SH-SY5Y (cell line): ENCODE measurements around the gene CEACAM3.

Experiments used
- GATA2 ChIP-seq: IDR thresholded peaks from 2 replicates; pipeline ENCODE4 v1.6.1; 2011; ENCODE audit warnings: mild to moderate bottlenecking, low read depth, low read length
- GATA3 ChIP-seq: IDR thresholded peaks from 2 replicates; pipeline ENCODE4 v1.6.1; 2011; ENCODE audit warnings: low read depth, mild to moderate bottlenecking, low read length, moderate library complexity

Gene CEACAM3

GRCh38 chr19:41815301-41815700 is 18.9 kb downstream of the CEACAM3 start:
- TF ChIP-seq GATA3 = no peak
- no peak for TF ChIP-seq GATA2

- TF ChIP-seq GATA2 (no peak), GATA3 (no peak)
Measured at GRCh38 chr19:41816761-41817160, 20.4 kb downstream of the CEACAM3 start.

- TF ChIP-seq GATA2 = no peak
- no peak for TF ChIP-seq GATA3
Measured at GRCh38 chr19:41821003-41821735, 24.8 kb downstream of the CEACAM3 start.

GRCh38 chr19:41837981-41838708 is 41.8 kb downstream of the CEACAM3 start:
- no peak for TF ChIP-seq GATA3
- TF ChIP-seq GATA2 = no peak

- no peak for TF ChIP-seq GATA2
- no peak for TF ChIP-seq GATA3
Measured at GRCh38 chr19:41839211-41839610, 42.8 kb downstream of the CEACAM3 start.

- TF ChIP-seq GATA3 = no peak
- no peak for TF ChIP-seq GATA2
Measured at GRCh38 chr19:41843371-41843770, 47.0 kb downstream of the CEACAM3 start.

- TF ChIP-seq GATA2 (no peak), GATA3 (no peak)
Measured at GRCh38 chr19:41844601-41845000, 48.2 kb downstream of the CEACAM3 start, which contains the start of gene LYPD4. LYPD4 (minus strand) TSS chr19:41844683; CDS start chr19:41839285, 5,398 bp downstream.

GRCh38 chr19:41845001-41845050 is 48.4 kb downstream of the CEACAM3 start, which contains the start of gene DMRTC2:
DMRTC2 (plus strand) TSS chr19:41845042; CDS start chr19:41847429, 2,387 bp downstream.
- TF ChIP-seq GATA2 (no peak), GATA3 (no peak)

GRCh38 chr19:41845051-41845590 is 48.7 kb downstream of the CEACAM3 start:
- TF ChIP-seq GATA2 = no peak
- TF ChIP-seq GATA3 = no peak

GRCh38 chr19:41847351-41848105 is 51.1 kb downstream of the CEACAM3 start:
- TF ChIP-seq GATA3 = no peak
- no peak for TF ChIP-seq GATA2

GRCh38 chr19:41848666-41849065 is 52.3 kb downstream of the CEACAM3 start:
- no peak for TF ChIP-seq GATA3

GRCh38 chr19:41849067-41849466 is 52.7 kb downstream of the CEACAM3 start:
- TF ChIP-seq GATA3 = no peak
- no peak for TF ChIP-seq GATA2

GRCh38 chr19:41850381-41850780 is 54.0 kb downstream of the CEACAM3 start:
- TF ChIP-seq GATA3 = no peak
- TF ChIP-seq GATA2 = no peak

GRCh38 chr19:41851456-41851855 is 55.1 kb downstream of the CEACAM3 start:
- TF ChIP-seq GATA2 (no peak), GATA3 (no peak)

- TF ChIP-seq GATA3 = no peak
- no peak for TF ChIP-seq GATA2
Measured at GRCh38 chr19:41853344-41853743, 57.0 kb downstream of the CEACAM3 start.

GRCh38 chr19:41853768-41854167 is 57.4 kb downstream of the CEACAM3 start:
- TF ChIP-seq GATA2 = no peak
